AG09309 (cell line): Measurements from ENCODE around the gene UGT3A1.
"Not testable (repeated sequence)": the region's sequence is repeated elsewhere in the genome, so short reads cannot be mapped to it uniquely, and the experiment has no call there.

ENCODE experiments used
- DNase-seq: peaks from one replicate; pipeline ENCODE4 v3.0.0-alpha.2; 2010; ENCODE audit warnings: low read depth
- H3K4me3 ChIP-seq: 2 replicates; pipeline ENCODE4 v1.5.1; 2011; ENCODE audit warnings: mild to moderate bottlenecking, low read depth, low read length, moderate library complexity; ENCODE audit not compliant: control insufficient read depth
- TF ChIP-seq, protein P1 (sequence below): IDR thresholded peaks from 2 replicates; pipeline ENCODE4 v1.5.1; 2011; ENCODE audit warnings: mild to moderate bottlenecking, low read depth, low read length, inconsistent platforms; ENCODE audit not compliant: insufficient read depth, control insufficient read depth; ENCODE audit errors: missing control alignments

Gene UGT3A1, protein sequence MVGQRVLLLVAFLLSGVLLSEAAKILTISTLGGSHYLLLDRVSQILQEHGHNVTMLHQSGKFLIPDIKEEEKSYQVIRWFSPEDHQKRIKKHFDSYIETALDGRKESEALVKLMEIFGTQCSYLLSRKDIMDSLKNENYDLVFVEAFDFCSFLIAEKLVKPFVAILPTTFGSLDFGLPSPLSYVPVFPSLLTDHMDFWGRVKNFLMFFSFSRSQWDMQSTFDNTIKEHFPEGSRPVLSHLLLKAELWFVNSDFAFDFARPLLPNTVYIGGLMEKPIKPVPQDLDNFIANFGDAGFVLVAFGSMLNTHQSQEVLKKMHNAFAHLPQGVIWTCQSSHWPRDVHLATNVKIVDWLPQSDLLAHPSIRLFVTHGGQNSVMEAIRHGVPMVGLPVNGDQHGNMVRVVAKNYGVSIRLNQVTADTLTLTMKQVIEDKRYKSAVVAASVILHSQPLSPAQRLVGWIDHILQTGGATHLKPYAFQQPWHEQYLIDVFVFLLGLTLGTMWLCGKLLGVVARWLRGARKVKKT

DNA sequence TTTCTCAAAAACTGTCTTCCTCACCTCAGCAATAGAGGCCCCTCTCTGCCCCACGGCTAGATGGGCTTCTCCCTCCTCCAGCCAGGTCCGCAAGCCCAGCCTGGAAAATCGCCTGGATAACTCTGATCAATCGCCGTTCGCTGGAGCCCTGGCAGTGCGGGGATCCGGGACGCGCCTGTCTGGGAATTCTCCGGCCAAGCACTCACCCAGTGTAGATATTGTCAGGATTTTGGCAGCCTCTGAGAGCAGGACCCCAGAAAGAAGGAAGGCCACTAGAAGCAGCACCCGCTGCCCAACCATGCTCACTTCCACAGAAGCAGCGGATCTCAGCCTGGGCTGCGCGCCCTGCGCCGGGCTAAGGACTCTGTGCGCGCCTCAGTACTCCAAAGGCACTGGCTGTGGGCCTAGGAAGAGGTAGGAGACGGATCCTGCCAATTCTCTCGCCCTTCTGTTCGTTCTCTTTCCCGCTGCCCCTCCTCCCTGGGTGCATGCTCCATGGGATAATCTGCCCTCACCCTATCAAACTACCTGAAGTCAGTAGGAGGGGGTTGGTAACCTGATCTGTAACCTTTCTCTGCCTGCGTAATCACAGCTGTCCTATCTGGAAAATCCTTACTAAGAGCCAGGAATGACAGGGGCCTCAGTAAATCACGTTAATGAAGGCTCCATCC lies at the start of gene UGT3A1:
Gene UGT3A1 (minus strand): TSS at position 450 of the 671 bp plus-strand sequence. CDS start 150 bp downstream, at position 300.
- TF ChIP-seq, protein P1, sequence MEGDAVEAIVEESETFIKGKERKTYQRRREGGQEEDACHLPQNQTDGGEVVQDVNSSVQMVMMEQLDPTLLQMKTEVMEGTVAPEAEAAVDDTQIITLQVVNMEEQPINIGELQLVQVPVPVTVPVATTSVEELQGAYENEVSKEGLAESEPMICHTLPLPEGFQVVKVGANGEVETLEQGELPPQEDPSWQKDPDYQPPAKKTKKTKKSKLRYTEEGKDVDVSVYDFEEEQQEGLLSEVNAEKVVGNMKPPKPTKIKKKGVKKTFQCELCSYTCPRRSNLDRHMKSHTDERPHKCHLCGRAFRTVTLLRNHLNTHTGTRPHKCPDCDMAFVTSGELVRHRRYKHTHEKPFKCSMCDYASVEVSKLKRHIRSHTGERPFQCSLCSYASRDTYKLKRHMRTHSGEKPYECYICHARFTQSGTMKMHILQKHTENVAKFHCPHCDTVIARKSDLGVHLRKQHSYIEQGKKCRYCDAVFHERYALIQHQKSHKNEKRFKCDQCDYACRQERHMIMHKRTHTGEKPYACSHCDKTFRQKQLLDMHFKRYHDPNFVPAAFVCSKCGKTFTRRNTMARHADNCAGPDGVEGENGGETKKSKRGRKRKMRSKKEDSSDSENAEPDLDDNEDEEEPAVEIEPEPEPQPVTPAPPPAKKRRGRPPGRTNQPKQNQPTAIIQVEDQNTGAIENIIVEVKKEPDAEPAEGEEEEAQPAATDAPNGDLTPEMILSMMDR, result no peak
- DNase-seq, result no peak
- no peak within 1 kb of the TSS for H3K4me3 ChIP-seq

DNA sequence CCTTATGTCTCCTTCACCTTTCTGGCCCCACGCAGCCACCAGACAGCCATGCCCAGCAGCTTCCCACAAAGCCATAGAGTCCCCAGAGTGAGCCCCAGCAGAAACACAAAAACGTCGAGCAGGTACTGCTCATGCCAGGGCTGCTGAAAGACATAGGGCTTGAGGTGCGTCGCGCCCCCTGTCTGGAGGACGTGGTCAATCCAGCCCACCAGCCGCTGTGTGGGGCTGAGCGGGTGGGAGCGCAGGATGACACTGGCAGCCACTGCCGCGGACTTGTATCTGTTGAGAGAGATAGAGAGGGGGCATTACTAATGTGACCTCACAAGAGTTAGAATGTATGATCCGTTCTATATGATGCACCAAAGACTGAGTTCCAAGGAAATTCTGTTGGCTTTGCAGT lies 44.5 kb upstream of the UGT3A1 start:
- no peak overlapping the region for H3K4me3 ChIP-seq
- no peak for DNase-seq
- TF ChIP-seq, protein P1, result no peak

DNA sequence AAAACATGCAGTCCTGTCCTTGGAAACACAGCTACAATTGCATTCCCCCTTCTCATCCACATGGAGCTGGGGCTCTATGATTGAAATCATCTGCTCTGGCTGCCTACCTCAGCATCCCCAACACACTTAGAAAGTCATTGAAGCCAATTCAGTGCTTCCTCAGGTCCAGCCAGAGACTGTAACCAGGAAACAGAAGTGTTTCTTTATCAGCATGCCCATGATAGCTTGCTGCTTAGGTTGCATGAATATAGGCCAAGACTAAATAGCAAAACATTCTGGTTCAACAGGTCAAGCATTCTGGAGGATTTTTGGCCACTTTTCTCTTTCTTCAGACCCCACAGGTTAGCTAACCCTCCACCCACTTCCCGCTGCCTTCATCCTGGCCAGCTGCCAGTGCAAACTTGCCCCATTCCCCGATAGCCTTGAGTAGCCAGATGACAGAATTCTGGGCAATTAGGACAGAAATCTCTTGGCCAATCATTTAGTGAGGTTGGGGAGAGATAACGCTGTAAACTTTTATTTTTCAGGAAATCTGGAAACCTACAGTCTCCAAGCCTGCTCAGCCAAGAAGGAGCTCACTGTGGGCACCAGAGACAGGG lies 43.4 kb upstream of the UGT3A1 start:
- not testable (repeated sequence) for H3K4me3 ChIP-seq, DNase-seq

DNA sequence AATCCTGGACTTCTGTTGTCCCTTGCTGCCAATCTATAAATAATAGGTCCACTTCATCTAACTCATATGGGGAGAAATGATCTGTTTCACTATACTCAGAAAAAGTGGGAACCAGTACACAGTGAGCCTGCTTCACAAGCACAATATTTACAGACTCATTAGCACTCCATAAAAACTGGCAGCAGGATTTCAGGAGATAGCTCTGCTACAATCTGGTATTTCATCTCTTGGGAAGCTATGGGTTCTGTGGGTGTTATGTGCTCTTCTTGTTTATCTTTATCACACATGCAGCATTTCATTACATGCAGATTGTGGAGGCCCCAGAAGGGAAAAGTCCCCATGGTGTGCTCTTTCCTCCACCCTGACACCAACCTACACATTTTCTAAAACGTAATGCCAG lies 42.3 kb upstream of the UGT3A1 start:
- TF ChIP-seq, protein P1, result no peak
- DNase-seq, result no peak
- no peak overlapping the region for H3K4me3 ChIP-seq

DNA sequence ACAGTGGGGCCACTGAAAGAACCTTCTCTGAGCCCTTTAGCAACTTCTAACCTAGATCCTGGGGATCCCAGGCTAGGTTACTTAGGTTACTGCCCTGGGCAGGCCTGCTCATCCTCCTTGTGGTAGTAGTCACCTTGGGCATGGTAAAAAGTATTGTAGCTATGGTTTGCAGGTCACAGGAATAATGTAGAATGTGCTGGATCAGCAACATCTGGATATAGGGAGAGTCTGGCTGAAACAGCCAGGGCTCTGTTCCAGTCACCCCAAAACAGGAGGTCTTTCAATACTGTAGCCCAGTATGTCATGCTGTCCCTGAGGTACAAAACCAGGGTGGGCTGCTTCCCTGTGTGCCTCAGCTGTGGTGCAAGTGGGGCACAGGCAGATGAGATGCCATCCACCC lies 41.9 kb upstream of the UGT3A1 start:
- no peak overlapping the region for H3K4me3 ChIP-seq
- TF ChIP-seq, protein P1, result no peak
- no peak for DNase-seq

DNA sequence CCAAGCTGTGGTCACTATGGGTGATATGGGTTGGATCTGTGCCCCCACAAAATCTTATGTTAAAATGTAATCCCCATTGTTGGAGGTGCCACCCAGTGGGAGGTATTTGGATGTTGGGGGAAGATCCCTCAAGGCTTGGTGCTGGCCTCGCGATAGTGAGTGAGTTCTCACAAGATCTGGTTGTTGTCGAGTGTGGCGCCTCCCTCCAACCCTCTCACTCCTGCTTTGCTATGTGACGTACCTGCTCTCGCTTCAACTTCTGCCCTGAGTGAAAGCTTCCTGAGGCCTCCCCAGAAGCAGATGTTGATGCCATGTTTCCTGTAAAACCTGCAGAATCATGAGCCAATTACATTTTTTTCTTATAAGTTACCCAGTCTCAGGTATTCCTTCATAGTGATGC lies 40.0 kb upstream of the UGT3A1 start:
- DNase-seq, result no peak
- TF ChIP-seq, protein P1, result no peak
- H3K4me3 ChIP-seq, result no peak overlapping the region

DNA sequence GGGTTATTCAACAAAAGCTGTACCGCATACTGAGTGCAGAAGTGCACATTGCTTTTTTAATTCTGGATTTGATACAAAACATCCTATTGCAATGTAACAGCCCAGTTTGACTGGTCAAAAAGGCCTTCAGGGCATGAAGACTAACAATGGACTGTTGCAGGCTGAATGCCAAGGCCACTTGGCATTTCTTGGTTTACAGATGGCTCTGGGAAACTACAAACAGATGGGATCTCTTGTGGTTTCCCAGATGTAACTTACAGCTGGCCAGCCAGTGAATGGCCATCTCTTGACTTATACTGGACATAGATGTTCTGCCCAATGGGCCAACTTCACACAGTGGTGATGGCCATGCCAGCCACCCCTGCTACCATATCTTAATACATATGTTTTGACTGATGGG lies 38.7 kb upstream of the UGT3A1 start:
- TF ChIP-seq, protein P1, result no peak
- H3K4me3 ChIP-seq, result no peak overlapping the region
- no peak for DNase-seq
